Thyroid gland (tissue), 4 donors: ENCODE measurements around the gene PIM3. TPM values are rescaled to one million over a fixed set of nuclear protein-coding genes. Genes with fewer than 3 reads are reported as not detected.

ENCODE experiments used
- DNase-seq, 2 donors: peaks; one replicate each; pipeline ENCODE4 v3.0.0-alpha.2; 2019
- H3K27ac ChIP-seq, 3 donors: fragments of 200-600 bp; sonication (generic); 1 replicate in 2 of 3; 2 replicates in 1 of 3; pipeline ENCODE4 v1.5.1; 2016 to 2019; ENCODE audit warnings: mild to moderate bottlenecking in 1 of 3, moderate library complexity in 1 of 3
- H3K27me3 ChIP-seq: fragments of 200-600 bp; sonication (generic); one replicate; pipeline ENCODE4 v1.5.1; 2019
- H3K36me3 ChIP-seq, 2 donors: fragments of 200-600 bp; sonication (generic); one replicate each; pipeline ENCODE4 v1.5.1; 2016 to 2019
- H3K4me1 ChIP-seq, 2 donors: fragments of 200-600 bp; sonication (generic); one replicate each; pipeline ENCODE4 v1.5.1; 2017 to 2019
- H3K4me3 ChIP-seq, 3 donors: fragments of 200-600 bp; sonication (generic); replicated peaks in 1 of 3; 1 replicate in 2 of 3; 2 replicates in 1 of 3; pipeline ENCODE4 v1.5.1; 2016; ENCODE audit warnings: mild to moderate bottlenecking in 1 of 3
- H3K9me3 ChIP-seq: fragments of 200-600 bp; sonication (generic); one replicate; pipeline ENCODE4 v1.5.1; 2017
- CTCF ChIP-seq, 6 experiments: fragments of 200-600 bp in 3 of 6; fragments of 450-650 bp in 3 of 6; sonication (generic) in 3 of 6; IDR thresholded peaks; one replicate each; pipeline ENCODE4 v1.5.1; 2016 to 2019; ENCODE audit warnings: antibody characterized with exemption in 6 of 6, mild to moderate bottlenecking in 2 of 6, inconsistent platforms in 1 of 6, moderate library complexity in 1 of 6
- POLR2A ChIP-seq, 2 donors: fragments of 450-650 bp; IDR thresholded peaks; one replicate each; pipeline ENCODE4 v1.6.1; 2017; ENCODE audit warnings: antibody characterized with exemption in 2 of 2, mild to moderate bottlenecking in 2 of 2, moderate library complexity in 1 of 2
- WGBS, 2 donors: methylation state at CpG; one replicate each; pipeline ENCODE4 v1.1.5; 2017; 5-methylcytosine and 5-hydroxymethylcytosine counted together
- intact Hi-C: fragments of 100-400 bp; cut with DNase I; formaldehyde crosslinking; loops from one replicate; pipeline ENCODE4 v1.15.1; 2023
- total RNA-seq, 4 donors: library from RNA; depleted of rRNA; stranded (reverse); fragments of >200 nt; gene quantifications; one replicate each; pipeline ENCODE4 v1.2.3, GENCODE V29; 2016

The PIM3 gene
- total RNA-seq, 4 donors from 2014 or later, result 45.4 to 108 (median 73.2) TPM

- Histone ChIP-seq H3K4me1 (peaks cover 13 to 38% of the 10 kb centered on the region in 2 donors), H3K4me3 (no peak overlapping the region), H3K27ac (no peak overlapping the region), H3K36me3 (peaks cover 0 to 24% of the 10 kb centered on the region in 2 donors), H3K9me3 (no peaks in the 10 kb centered on the region), H3K27me3 (no peaks in the 10 kb centered on the region)
- intact Hi-C loops, result loop anchor here (2.0 to 10.0 kb wide), 4 partner anchors 65 to 287 kb away; no protein-coding TSS in a partner anchor
- WGBS, 2 donors, result 91 to 97% methylated on average over 25 to 26 of the region's 26 CpGs
- DNase-seq, result no peak
- no peak for TF ChIP-seq POLR2A (IDR thresholded peaks at IDR 0.05)
- TF ChIP-seq CTCF (IDR thresholded peaks at IDR 0.05), result no peak
These were observed 32.9 kb upstream of the PIM3 start for GRCh38 chr22:49927483-49928184.

- H3K36me3 ChIP-seq, result peaks cover 0 to 24% of the 10 kb centered on the region in 2 donors
- 89 to 91% methylated on average over 7 to 8 of the region's 8 CpGs for WGBS, 2 donors
- H3K4me3 ChIP-seq, result no peak overlapping the region
- H3K4me1 ChIP-seq, result peaks cover 18 to 43% of the 10 kb centered on the region in 2 donors
- TF ChIP-seq CTCF (IDR thresholded peaks at IDR 0.05) (no peak), POLR2A (IDR thresholded peaks at IDR 0.05) (no peak)
- no peaks in the 10 kb centered on the region for H3K9me3 ChIP-seq
- H3K27ac ChIP-seq, result no peak overlapping the region
- H3K27me3 ChIP-seq, result no peaks in the 10 kb centered on the region
- no peak for DNase-seq
- intact Hi-C loops, result loop anchor here (2.0 to 10.0 kb wide), 4 partner anchors 64 to 287 kb away; no protein-coding TSS in a partner anchor
These were observed 32.4 kb upstream of the PIM3 start for GRCh38 chr22:49928185-49928495.

- H3K9me3 ChIP-seq, result no peaks in the 10 kb centered on the region
- DNase-seq, result no peak
- H3K27ac ChIP-seq, result no peak overlapping the region
- TF ChIP-seq CTCF (IDR thresholded peaks at IDR 0.05) (no peak), POLR2A (IDR thresholded peaks at IDR 0.05) (no peak)
- 41 to 63% methylated on average over 10 to 32 of the region's 38 CpGs for WGBS, 2 donors
- no peak overlapping the region for H3K4me3 ChIP-seq
- intact Hi-C loops, result loop anchor here (2.0 to 10.0 kb wide), 4 partner anchors 64 to 286 kb away; no protein-coding TSS in a partner anchor
- H3K4me1 ChIP-seq, result peaks cover 23 to 48% of the 10 kb centered on the region in 2 donors
- H3K36me3 ChIP-seq, result peaks cover 0 to 19% of the 10 kb centered on the region in 2 donors
- H3K27me3 ChIP-seq, result no peaks in the 10 kb centered on the region
These were observed 31.9 kb upstream of the PIM3 start for GRCh38 chr22:49928555-49929210.

GRCh38 chr22:49929211-49929979, 31.2 kb upstream of the PIM3 start:
- no peaks in the 10 kb centered on the region for H3K27me3 ChIP-seq
- WGBS, 2 donors, result 15 to 30% methylated on average over 2 to 11 of the region's 75 CpGs
- H3K4me3 ChIP-seq, result no peak overlapping the region
- no peaks in the 10 kb centered on the region for H3K9me3 ChIP-seq
- intact Hi-C loops, result loop anchor here (2.0 to 10.0 kb wide), 4 partner anchors 63 to 285 kb away; no protein-coding TSS in a partner anchor
- H3K27ac ChIP-seq, result no peak overlapping the region
- TF ChIP-seq POLR2A (IDR thresholded peaks at IDR 0.05), result no peak
- peak in 5 of 6 experiments; percentile 15 to 97 (median 95) for TF ChIP-seq CTCF (IDR thresholded peaks at IDR 0.05)
- peak; percentile 66 to 68 for DNase-seq
- H3K36me3 ChIP-seq, result peaks cover 0 to 13% of the 10 kb centered on the region in 2 donors
- H3K4me1 ChIP-seq, result peaks cover 31 to 56% of the 10 kb centered on the region in 2 donors
